Chondrocyte (in vitro differentiated cells): Measurements from ENCODE around the gene HNRNPAB. TPM values are rescaled to one million over a fixed set of nuclear protein-coding genes. Genes with fewer than 3 reads are reported as not detected.

Experiments used
- DNase-seq: peaks from one replicate; pipeline ENCODE4 v3.0.0; 2021; ENCODE audit warnings: mixed read lengths, low spot score
- H3K27ac Mint-ChIP-seq: one replicate; pipeline ENCODE4 v1.8.0; 2021; ENCODE audit warnings: mild to moderate bottlenecking, moderate library complexity, mixed read lengths; ENCODE audit not compliant: unreplicated experiment
- H3K27me3 Mint-ChIP-seq: 2 replicates; pipeline ENCODE4 v1.8.0; 2021; ENCODE audit warnings: low read depth, mixed read lengths
- H3K36me3 Mint-ChIP-seq: 2 replicates; pipeline ENCODE4 v1.8.0; 2021; ENCODE audit warnings: low read depth, mixed read lengths
- H3K4me1 Mint-ChIP-seq: 2 replicates; pipeline ENCODE4 v1.8.0; 2021; ENCODE audit warnings: low read depth, mild to moderate bottlenecking, mixed read lengths
- H3K4me3 Mint-ChIP-seq: one replicate; pipeline ENCODE4 v1.8.0; 2021; ENCODE audit warnings: mild to moderate bottlenecking, moderate library complexity, mixed read lengths; ENCODE audit not compliant: unreplicated experiment
- H3K9me3 Mint-ChIP-seq: 2 replicates; pipeline ENCODE4 v1.8.0; 2021; ENCODE audit warnings: low read depth, mixed read lengths
- CTCF ChIP-seq: fragments of 200-600 bp; sonication (generic); IDR thresholded peaks from 2 replicates; pipeline ENCODE4 v1.5.0; 2021; ENCODE audit warnings: antibody characterized with exemption, mild to moderate bottlenecking, moderate library complexity
- total RNA-seq: library from RNA; stranded (reverse); gene quantifications from 3 replicates; pipeline ENCODE4 v1.2.1, GENCODE V29; 2021

The HNRNPAB gene
- total RNA-seq, 1 donor from 2014 or later = 156 TPM

- H3K36me3 Mint-ChIP-seq = peaks cover 14% of the 10 kb centered on the region
- no peak for TF ChIP-seq CTCF
- DNase-seq = peak; percentile 76
- H3K27ac Mint-ChIP-seq = peak overlapping the region; percentile 13
- H3K9me3 Mint-ChIP-seq = no peaks in the 10 kb centered on the region
- H3K4me3 Mint-ChIP-seq = no peak overlapping the region
- peaks cover 7% of the 10 kb centered on the region for H3K4me1 Mint-ChIP-seq
- no peaks in the 10 kb centered on the region for H3K27me3 Mint-ChIP-seq
Measured at GRCh38 chr5:178215280-178216002, 11.1 kb downstream of the HNRNPAB start.

DNA sequence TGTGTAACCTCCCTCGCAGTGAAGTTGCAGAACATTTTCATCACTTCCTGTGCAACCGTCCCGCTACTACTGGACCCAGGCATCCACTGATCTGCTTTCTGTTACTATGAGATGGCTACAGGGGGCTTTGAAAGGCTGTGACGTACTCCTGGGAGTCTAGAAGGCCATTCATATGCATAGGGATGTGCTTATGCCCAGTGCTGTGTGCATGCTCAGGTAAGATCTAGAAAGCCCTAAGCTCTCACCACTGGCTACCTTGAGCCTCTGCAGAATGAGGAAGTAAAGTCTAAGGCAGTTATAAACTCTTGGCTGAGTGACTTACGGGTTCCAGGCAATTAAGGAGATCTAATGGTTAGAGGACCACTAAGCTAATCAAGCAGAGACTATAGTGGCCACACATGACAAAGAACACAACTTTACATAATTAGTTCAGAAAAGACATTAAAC lies 11.8 kb downstream of the HNRNPAB start:
- H3K27me3 Mint-ChIP-seq = no peaks in the 10 kb centered on the region
- DNase-seq = peak; percentile 0
- peaks cover 7% of the 10 kb centered on the region for H3K4me1 Mint-ChIP-seq
- H3K36me3 Mint-ChIP-seq = peaks cover 14% of the 10 kb centered on the region
- no peak for TF ChIP-seq CTCF
- no peak overlapping the region for H3K4me3 Mint-ChIP-seq
- H3K27ac Mint-ChIP-seq = peak overlapping the region; percentile 30
- no peaks in the 10 kb centered on the region for H3K9me3 Mint-ChIP-seq

- DNase-seq = peak; percentile 14
- Mint-ChIP-seq H3K4me3 (no peak overlapping the region), H3K4me1 (peaks cover 7% of the 10 kb centered on the region), H3K27ac (no peak overlapping the region), H3K27me3 (no peaks in the 10 kb centered on the region), H3K9me3 (no peaks in the 10 kb centered on the region), H3K36me3 (peaks cover 10% of the 10 kb centered on the region)
- no peak for TF ChIP-seq CTCF
Measured at GRCh38 chr5:178216779-178217178, 12.4 kb downstream of the HNRNPAB start.

- DNase-seq = no peak
- no peak for TF ChIP-seq CTCF
- H3K27ac Mint-ChIP-seq = no peak overlapping the region
- no peak overlapping the region for H3K4me3 Mint-ChIP-seq
- peaks cover 7% of the 10 kb centered on the region for H3K4me1 Mint-ChIP-seq
- no peaks in the 10 kb centered on the region for H3K9me3 Mint-ChIP-seq
- peaks cover 11% of the 10 kb centered on the region for H3K36me3 Mint-ChIP-seq
- H3K27me3 Mint-ChIP-seq = no peaks in the 10 kb centered on the region
Measured at GRCh38 chr5:178218237-178218776, 14.0 kb downstream of the HNRNPAB start.

GRCh38 chr5:178218827-178219226 lies 14.5 kb downstream of the HNRNPAB start:
- TF ChIP-seq CTCF = no peak
- H3K27ac Mint-ChIP-seq = no peak overlapping the region
- no peak for DNase-seq
- H3K36me3 Mint-ChIP-seq = peaks cover 11% of the 10 kb centered on the region
- H3K4me1 Mint-ChIP-seq = peaks cover 7% of the 10 kb centered on the region
- H3K9me3 Mint-ChIP-seq = no peaks in the 10 kb centered on the region
- no peaks in the 10 kb centered on the region for H3K27me3 Mint-ChIP-seq
- no peak overlapping the region for H3K4me3 Mint-ChIP-seq
